Mononuclear cell (primary cell): ENCODE data around the gene AMOTL1. TPM values are rescaled to one million over a fixed set of nuclear protein-coding genes. Genes with fewer than 3 reads are reported as not detected.
A peak's percentile ranks its signal among the peaks of the same experiment; 100 is the strongest.

ENCODE experiments used
- H3K27me3 ChIP-seq: 2 replicates; pipeline ENCODE4 v1.6.0; 2011; ENCODE audit warnings: low read length, control low read depth; ENCODE audit not compliant: insufficient read depth
- H3K4me1 ChIP-seq: 2 replicates; pipeline ENCODE4 v1.5.1; 2011; ENCODE audit warnings: mild to moderate bottlenecking, low read length, control low read depth; ENCODE audit not compliant: insufficient read depth
- H3K4me3 ChIP-seq: 2 replicates; pipeline ENCODE4 v1.5.1; 2011; ENCODE audit warnings: mild to moderate bottlenecking, low read length, moderate library complexity
- H3K9me3 ChIP-seq: 2 replicates; pipeline ENCODE4 v1.5.1; 2011; ENCODE audit warnings: low read depth, mild to moderate bottlenecking, control low read depth, low read length
- total RNA-seq: library from RNA; depleted of rRNA; stranded (reverse); fragments of >200 nt; gene quantifications from one replicate; pipeline ENCODE4 v1.2.3, GENCODE V29; 2012

The AMOTL1 gene, protein sequence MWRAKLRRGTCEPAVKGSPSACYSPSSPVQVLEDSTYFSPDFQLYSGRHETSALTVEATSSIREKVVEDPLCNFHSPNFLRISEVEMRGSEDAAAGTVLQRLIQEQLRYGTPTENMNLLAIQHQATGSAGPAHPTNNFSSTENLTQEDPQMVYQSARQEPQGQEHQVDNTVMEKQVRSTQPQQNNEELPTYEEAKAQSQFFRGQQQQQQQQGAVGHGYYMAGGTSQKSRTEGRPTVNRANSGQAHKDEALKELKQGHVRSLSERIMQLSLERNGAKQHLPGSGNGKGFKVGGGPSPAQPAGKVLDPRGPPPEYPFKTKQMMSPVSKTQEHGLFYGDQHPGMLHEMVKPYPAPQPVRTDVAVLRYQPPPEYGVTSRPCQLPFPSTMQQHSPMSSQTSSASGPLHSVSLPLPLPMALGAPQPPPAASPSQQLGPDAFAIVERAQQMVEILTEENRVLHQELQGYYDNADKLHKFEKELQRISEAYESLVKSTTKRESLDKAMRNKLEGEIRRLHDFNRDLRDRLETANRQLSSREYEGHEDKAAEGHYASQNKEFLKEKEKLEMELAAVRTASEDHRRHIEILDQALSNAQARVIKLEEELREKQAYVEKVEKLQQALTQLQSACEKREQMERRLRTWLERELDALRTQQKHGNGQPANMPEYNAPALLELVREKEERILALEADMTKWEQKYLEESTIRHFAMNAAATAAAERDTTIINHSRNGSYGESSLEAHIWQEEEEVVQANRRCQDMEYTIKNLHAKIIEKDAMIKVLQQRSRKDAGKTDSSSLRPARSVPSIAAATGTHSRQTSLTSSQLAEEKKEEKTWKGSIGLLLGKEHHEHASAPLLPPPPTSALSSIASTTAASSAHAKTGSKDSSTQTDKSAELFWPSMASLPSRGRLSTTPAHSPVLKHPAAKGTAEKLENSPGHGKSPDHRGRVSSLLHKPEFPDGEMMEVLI
- 0.94 TPM for total RNA-seq

GRCh38 chr11:94767701-94768601 lies at the start of gene AMOTL1:
TSS of gene AMOTL1 (plus strand) at chr11:94768356. CDS start at chr11:94768512, 156 bp downstream.
- Histone ChIP-seq H3K9me3 (no peaks in the 10 kb centered on the region), H3K4me3 (peak within 1 kb of the TSS; percentile 50), H3K27me3 (no peaks in the 10 kb centered on the region), H3K4me1 (peaks cover 18% of the 10 kb centered on the region)

DNA sequence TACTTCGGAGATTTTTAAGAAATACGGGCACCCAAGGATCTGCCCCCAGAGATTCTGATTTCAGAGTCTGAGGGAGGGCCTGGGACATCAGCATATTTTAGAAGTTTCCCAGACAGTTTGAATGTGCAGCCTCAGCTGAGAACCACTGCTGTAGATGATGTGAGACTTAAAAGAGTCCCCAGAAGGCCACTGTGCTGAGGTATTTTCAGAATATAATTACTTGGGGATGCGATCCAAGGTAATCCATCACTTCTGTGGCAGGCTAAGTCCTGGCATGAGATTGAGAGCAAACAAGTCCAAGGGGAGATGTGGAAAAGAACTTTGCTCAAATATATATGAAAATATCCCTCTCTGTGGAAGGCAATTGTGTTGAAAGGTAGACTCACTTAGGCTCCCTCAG lies 48.3 kb upstream of the AMOTL1 start:
- no peak overlapping the region for H3K4me3 ChIP-seq
- no peaks in the 10 kb centered on the region for H3K9me3 ChIP-seq
- H3K27me3 ChIP-seq, result peaks cover 13% of the 10 kb centered on the region
- H3K4me1 ChIP-seq, result peaks cover under 1% of the 10 kb centered on the region

DNA sequence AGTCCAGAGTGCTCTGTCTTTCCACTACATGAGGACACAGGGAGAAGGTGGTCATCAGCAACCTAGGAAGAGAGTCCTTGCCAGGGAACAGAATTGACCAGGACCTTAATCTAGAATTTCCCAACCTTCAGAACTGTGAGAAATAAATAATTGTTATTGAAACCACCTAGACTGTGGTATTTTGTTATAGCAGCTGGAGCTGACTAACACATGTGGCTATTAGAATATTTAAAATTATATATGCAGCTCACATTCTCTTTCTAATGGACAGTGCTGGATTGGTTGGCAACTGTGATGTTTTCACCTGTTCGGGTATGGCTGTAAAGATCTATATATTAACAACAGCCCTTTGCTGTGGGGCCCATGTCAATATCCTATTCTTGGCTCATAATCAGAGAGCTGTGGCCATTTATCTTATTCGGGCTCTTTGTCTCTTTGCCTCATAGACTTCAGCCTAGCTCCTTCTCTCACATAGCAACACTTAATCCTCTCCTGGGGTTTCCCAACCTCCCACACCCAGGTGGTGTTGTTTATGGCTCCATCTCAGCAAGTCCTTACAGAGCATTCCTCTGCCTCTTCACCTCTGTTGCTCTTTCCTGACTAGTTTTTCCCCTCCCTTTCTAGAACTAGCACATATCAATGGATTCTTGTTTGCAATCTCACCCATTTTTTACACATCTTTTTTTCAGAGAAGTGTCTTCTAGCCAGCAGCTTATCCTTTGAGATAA lies 46.4 kb upstream of the AMOTL1 start:
- Histone ChIP-seq H3K27me3 (peaks cover under 1% of the 10 kb centered on the region), H3K9me3 (no peaks in the 10 kb centered on the region)

DNA sequence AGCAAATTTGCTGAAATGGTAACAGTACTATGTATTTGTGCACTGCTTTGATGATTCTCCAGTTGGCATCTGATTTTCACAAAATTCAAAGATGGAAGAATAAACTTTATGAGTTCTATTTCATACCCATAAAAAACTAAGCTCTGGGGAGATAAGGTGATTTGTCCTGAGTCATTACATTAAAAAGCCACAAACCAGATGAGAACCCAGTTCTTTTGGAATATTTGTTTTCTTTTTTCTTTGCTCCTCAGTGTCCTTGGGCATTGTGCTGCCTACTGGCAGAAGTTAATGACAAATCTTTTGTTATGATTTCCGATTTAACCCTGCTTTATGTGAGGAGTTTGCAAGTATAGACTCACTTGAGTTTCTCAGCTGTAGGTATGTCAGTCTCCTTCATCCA lies 45.4 kb upstream of the AMOTL1 start:
- Histone ChIP-seq H3K4me1 (peaks cover 11% of the 10 kb centered on the region), H3K4me3 (no peak overlapping the region), H3K27me3 (no peaks in the 10 kb centered on the region), H3K9me3 (no peaks in the 10 kb centered on the region)

More for the DNA sequence above, 46.4 kb upstream of the AMOTL1 start:
- Histone ChIP-seq H3K4me1 (peaks cover 11% of the 10 kb centered on the region), H3K4me3 (no peak overlapping the region)

- Histone ChIP-seq H3K9me3 (no peaks in the 10 kb centered on the region), H3K27me3 (no peaks in the 10 kb centered on the region), H3K4me3 (no peak overlapping the region), H3K4me1 (peaks cover 11% of the 10 kb centered on the region)
Observed at GRCh38 chr11:94725097-94725496, 43.1 kb upstream of the AMOTL1 start.

DNA sequence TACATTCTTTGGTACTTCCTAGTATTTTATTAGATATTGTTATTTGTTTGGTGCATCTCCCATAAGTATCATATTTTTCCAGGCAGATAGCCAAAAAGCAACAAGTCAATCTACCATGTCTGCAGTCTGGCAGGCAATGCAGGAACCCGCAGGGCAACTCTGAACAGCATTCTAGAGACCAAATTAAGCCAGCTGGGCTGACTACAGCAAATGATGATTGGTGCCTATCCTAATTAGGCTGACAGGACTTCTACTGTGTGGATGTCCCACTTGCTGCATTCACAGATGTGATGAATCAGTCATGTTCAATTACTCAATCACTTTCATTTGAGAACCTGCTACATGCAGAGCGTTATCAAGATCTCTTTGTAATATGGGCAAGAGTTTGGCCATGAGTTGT lies 40.3 kb upstream of the AMOTL1 start:
- H3K4me1 ChIP-seq, result peaks cover 11% of the 10 kb centered on the region
- H3K27me3 ChIP-seq, result no peaks in the 10 kb centered on the region
- H3K9me3 ChIP-seq, result no peaks in the 10 kb centered on the region
- H3K4me3 ChIP-seq, result no peak overlapping the region

DNA sequence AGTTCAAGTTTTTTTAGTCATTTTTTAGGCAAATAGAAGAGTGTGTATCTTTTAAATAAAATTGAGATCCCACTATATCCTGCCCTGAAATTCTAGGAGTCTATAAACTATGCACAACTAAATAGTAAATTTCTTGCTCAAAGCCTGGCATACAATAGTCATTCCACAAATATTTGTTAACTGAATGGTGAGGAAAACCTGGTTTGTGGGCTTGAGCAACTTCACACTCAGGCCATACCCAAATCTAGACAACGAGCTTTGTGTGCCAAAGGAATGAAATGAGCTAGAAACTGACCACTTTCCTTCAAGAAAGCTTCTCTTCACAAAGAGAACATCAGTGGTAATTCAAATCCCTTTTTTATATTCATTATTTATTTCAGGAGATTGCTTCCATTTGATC lies 39.6 kb upstream of the AMOTL1 start:
- Histone ChIP-seq H3K4me3 (no peak overlapping the region), H3K4me1 (peaks cover 11% of the 10 kb centered on the region), H3K27me3 (no peaks in the 10 kb centered on the region), H3K9me3 (no peaks in the 10 kb centered on the region)

- no peaks in the 10 kb centered on the region for H3K9me3 ChIP-seq
- no peak overlapping the region for H3K4me3 ChIP-seq
- no peaks in the 10 kb centered on the region for H3K27me3 ChIP-seq
- H3K4me1 ChIP-seq, result peaks cover 11% of the 10 kb centered on the region
Observed at GRCh38 chr11:94728966-94729751, 39.0 kb upstream of the AMOTL1 start.

- Histone ChIP-seq H3K9me3 (no peaks in the 10 kb centered on the region), H3K4me1 (peaks cover 8% of the 10 kb centered on the region), H3K27me3 (no peaks in the 10 kb centered on the region), H3K4me3 (no peak overlapping the region)
Observed at GRCh38 chr11:94730153-94730552, 38.0 kb upstream of the AMOTL1 start.

DNA sequence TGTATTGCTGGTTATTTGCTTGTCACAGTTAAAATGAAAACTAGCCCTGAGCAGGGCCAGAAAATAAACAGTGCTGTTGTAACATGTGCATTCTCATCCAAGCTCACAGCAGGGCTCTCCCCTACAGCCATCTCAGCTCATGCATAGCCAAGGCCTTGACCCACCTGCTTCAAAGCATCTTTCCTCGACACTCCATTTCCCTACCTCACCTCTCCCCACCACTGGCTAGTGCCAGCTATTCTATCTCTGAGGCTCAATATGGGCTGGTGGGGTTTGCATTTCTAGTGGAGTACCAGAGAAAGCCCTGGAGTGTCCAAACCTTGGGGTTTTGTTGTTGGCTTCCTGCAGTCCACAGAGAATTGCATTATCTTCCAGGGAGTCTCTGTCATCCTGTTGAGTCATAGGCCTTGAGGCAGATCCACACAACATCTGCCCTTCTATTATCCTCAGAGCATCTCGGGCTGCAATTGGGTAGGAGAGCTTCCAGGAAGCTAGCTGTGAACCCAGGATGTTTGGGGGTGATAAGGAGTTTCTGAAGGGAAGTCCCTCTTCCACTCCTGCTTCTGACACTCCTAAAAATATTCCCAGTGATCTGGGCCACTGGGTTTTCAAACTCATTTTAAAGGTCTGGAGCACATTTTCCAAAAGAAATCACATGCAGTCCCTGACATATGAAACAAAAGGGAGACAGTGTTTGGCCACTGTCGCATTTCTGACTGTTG lies 36.1 kb upstream of the AMOTL1 start:
- Histone ChIP-seq H3K27me3 (no peaks in the 10 kb centered on the region), H3K9me3 (no peaks in the 10 kb centered on the region), H3K4me1 (no peaks in the 10 kb centered on the region), H3K4me3 (no peak overlapping the region)

GRCh38 chr11:94732617-94733281 lies 35.4 kb upstream of the AMOTL1 start:
- Histone ChIP-seq H3K9me3 (no peaks in the 10 kb centered on the region), H3K27me3 (peaks cover 3% of the 10 kb centered on the region), H3K4me3 (no peak overlapping the region), H3K4me1 (no peaks in the 10 kb centered on the region)

GRCh38 chr11:94734563-94735275 lies 33.4 kb upstream of the AMOTL1 start:
- peaks cover 21% of the 10 kb centered on the region for H3K27me3 ChIP-seq
- no peaks in the 10 kb centered on the region for H3K9me3 ChIP-seq
- H3K4me1 ChIP-seq, result no peaks in the 10 kb centered on the region
- no peak overlapping the region for H3K4me3 ChIP-seq
